NCI-H187 (cell line): ENCODE results near the gene KIF1A.
"Not testable (repeated sequence)": the region's sequence is repeated elsewhere in the genome, so short reads cannot be mapped to it uniquely, and the experiment has no call there.

ENCODE experiments used
- DNase-seq, 2 experiments: peaks; one replicate each; lab custom pipeline; 2025; lab: John Stamatoyannopoulos, UW

KIF1A gene

GRCh38 chr2:240685771-240686371 is 134.1 kb downstream of the KIF1A start:
- DNase-seq = peak; percentile 20 to 42

GRCh38 chr2:240683980-240684728 is 135.9 kb downstream of the KIF1A start:
- not testable (repeated sequence) for DNase-seq

- not testable (repeated sequence) for DNase-seq
These were observed 136.6 kb downstream of the KIF1A start for GRCh38 chr2:240683329-240683979.

- DNase-seq = not testable (repeated sequence)
These were observed 137.4 kb downstream of the KIF1A start, which contains the start of gene AQP12B for GRCh38 chr2:240682431-240683224. Gene AQP12B, minus strand, starts transcription at chr2:240682885. Its CDS starts 48 bp downstream, at chr2:240682837.

GRCh38 chr2:240680185-240680584 is 139.8 kb downstream of the KIF1A start:
- DNase-seq = not testable (repeated sequence)

GRCh38 chr2:240678909-240679308 is 141.1 kb downstream of the KIF1A start:
- DNase-seq = not testable (repeated sequence)

GRCh38 chr2:240678043-240678442 is 142.0 kb downstream of the KIF1A start:
- not testable (repeated sequence) for DNase-seq

GRCh38 chr2:240675345-240675744 is 144.7 kb downstream of the KIF1A start:
- DNase-seq = not testable (repeated sequence)

- DNase-seq = not testable (repeated sequence)
These were observed 145.4 kb downstream of the KIF1A start for GRCh38 chr2:240674461-240675184.

- DNase-seq = no peak
These were observed 147.3 kb downstream of the KIF1A start for GRCh38 chr2:240672701-240673190.

- DNase-seq = no peak
These were observed 147.8 kb downstream of the KIF1A start for GRCh38 chr2:240672076-240672700.

GRCh38 chr2:240670950-240671349 is 149.1 kb downstream of the KIF1A start:
- no peak for DNase-seq

GRCh38 chr2:240670402-240670801 is 149.6 kb downstream of the KIF1A start:
- no peak for DNase-seq

- DNase-seq = no peak
These were observed 155.4 kb downstream of the KIF1A start for GRCh38 chr2:240664622-240665021.
